ENCODE results near the gene FEM1B. TPM values are rescaled to one million over a fixed set of nuclear protein-coding genes. Genes with fewer than 3 reads are reported as not detected.
A peak's percentile ranks its signal among the peaks of the same experiment; 100 is the strongest.

Gene FEM1B
- total RNA-seq, 1 experiment from 2014 or later, result 41.0 TPM

GRCh38 chr15:68290715-68291114, 13.2 kb downstream of the FEM1B start:
- no peaks in the 10 kb centered on the region for H3K4me1 ChIP-seq
- H3K36me3 Mint-ChIP-seq (ENCODE audit: insufficient read depth, unreplicated experiment), result peaks cover 43% of the 10 kb centered on the region
- no peaks in the 10 kb centered on the region for H3K36me3 ChIP-seq (ENCODE audit: control insufficient read depth, insufficient read depth, low read length)
- H3K4me3 Mint-ChIP-seq (ENCODE audit: unreplicated experiment), result no peak overlapping the region
- H3K9me3 ChIP-seq, result no peaks in the 10 kb centered on the region
- intact Hi-C loops (cut with micrococcal nuclease; ENCODE audit: unreplicated experiment), result no loop called here
- no peaks in the 10 kb centered on the region for H3K9me3 Mint-ChIP-seq (ENCODE audit: unreplicated experiment)
- CTCF ChIA-PET, result no interaction called here
- H3K4me3 ChIP-seq (ENCODE audit: low read depth, low read length), result no peak overlapping the region
- no peaks in the 10 kb centered on the region for H3K27me3 ChIP-seq (replicated peaks; ENCODE audit: control insufficient read depth, insufficient read depth, low read length)
- DNase-seq, result no peak
- no peak overlapping the region for H3K27ac Mint-ChIP-seq (ENCODE audit: unreplicated experiment)
- no peaks in the 10 kb centered on the region for H3K27me3 Mint-ChIP-seq (ENCODE audit: insufficient read depth, unreplicated experiment)
- TF ChIP-seq CTCF (IDR thresholded peaks at IDR 0.05; ENCODE audit: insufficient read depth in 1 of 2, low read depth in 1 of 2, low read length in 1 of 2, severe bottlenecking in 1 of 2, unreplicated experiment in 1 of 2), result no peak
- H3K4me1 Mint-ChIP-seq (ENCODE audit: low read depth, unreplicated experiment), result no peaks in the 10 kb centered on the region
- POLR2A ChIA-PET, result no interaction called here
- BruUV-seq (replicated peaks), result TSS peak; percentile 1

GRCh38 chr15:68292157-68292781, 14.7 kb downstream of the FEM1B start:
- ChIA-PET POLR2A (no interaction called here), CTCF (no interaction called here)
- Mint-ChIP-seq H3K4me3 (ENCODE audit: unreplicated experiment) (no peak overlapping the region), H3K27ac (ENCODE audit: unreplicated experiment) (no peak overlapping the region), H3K36me3 (ENCODE audit: insufficient read depth, unreplicated experiment) (peaks cover 41% of the 10 kb centered on the region), H3K4me1 (ENCODE audit: low read depth, unreplicated experiment) (no peaks in the 10 kb centered on the region), H3K27me3 (ENCODE audit: insufficient read depth, unreplicated experiment) (no peaks in the 10 kb centered on the region), H3K9me3 (ENCODE audit: unreplicated experiment) (no peaks in the 10 kb centered on the region)
- no peak for TF ChIP-seq CTCF (IDR thresholded peaks at IDR 0.05; ENCODE audit: insufficient read depth in 1 of 2, low read depth in 1 of 2, low read length in 1 of 2, severe bottlenecking in 1 of 2, unreplicated experiment in 1 of 2)
- H3K4me3 ChIP-seq (ENCODE audit: low read depth, low read length), result no peak overlapping the region
- no peaks in the 10 kb centered on the region for H3K9me3 ChIP-seq
- H3K36me3 ChIP-seq (ENCODE audit: control insufficient read depth, insufficient read depth, low read length), result no peaks in the 10 kb centered on the region
- H3K27me3 ChIP-seq (replicated peaks; ENCODE audit: control insufficient read depth, insufficient read depth, low read length), result no peaks in the 10 kb centered on the region
- DNase-seq, result no peak
- no TSS peak for BruUV-seq (replicated peaks)
- intact Hi-C loops (cut with micrococcal nuclease; ENCODE audit: unreplicated experiment), result no loop called here
- no peaks in the 10 kb centered on the region for H3K4me1 ChIP-seq

- Mint-ChIP-seq H3K27ac (ENCODE audit: unreplicated experiment) (no peak overlapping the region), H3K4me1 (ENCODE audit: low read depth, unreplicated experiment) (no peaks in the 10 kb centered on the region), H3K27me3 (ENCODE audit: insufficient read depth, unreplicated experiment) (no peaks in the 10 kb centered on the region), H3K4me3 (ENCODE audit: unreplicated experiment) (no peak overlapping the region), H3K36me3 (ENCODE audit: insufficient read depth, unreplicated experiment) (peaks cover 34% of the 10 kb centered on the region), H3K9me3 (ENCODE audit: unreplicated experiment) (no peaks in the 10 kb centered on the region)
- no peak for TF ChIP-seq CTCF (IDR thresholded peaks at IDR 0.05; ENCODE audit: insufficient read depth in 1 of 2, low read depth in 1 of 2, low read length in 1 of 2, severe bottlenecking in 1 of 2, unreplicated experiment in 1 of 2)
- no TSS peak for BruUV-seq (replicated peaks)
- Histone ChIP-seq H3K9me3 (no peaks in the 10 kb centered on the region), H3K27me3 (replicated peaks; ENCODE audit: control insufficient read depth, insufficient read depth, low read length) (no peaks in the 10 kb centered on the region), H3K36me3 (ENCODE audit: control insufficient read depth, insufficient read depth, low read length) (no peaks in the 10 kb centered on the region), H3K4me1 (no peaks in the 10 kb centered on the region), H3K4me3 (ENCODE audit: low read depth, low read length) (no peak overlapping the region)
- POLR2A ChIA-PET, result no interaction called here
- no peak for DNase-seq
- intact Hi-C loops (cut with micrococcal nuclease; ENCODE audit: unreplicated experiment), result no loop called here
- CTCF ChIA-PET, result no interaction called here
Observed at GRCh38 chr15:68292967-68293366, 15.4 kb downstream of the FEM1B start.

Data from Caco-2 (cell line).